T follicular helper cell (primary cell): ENCODE results near the gene PRSS8.
"Not testable (repeated sequence)": the region's sequence is repeated elsewhere in the genome, so short reads cannot be mapped to it uniquely, and the experiment has no call there.

Source experiments
- DNase-seq: peaks from one replicate; pipeline ENCODE4 v3.0.0-alpha.2; 2020; ENCODE audit warnings: low read depth

The PRSS8 gene

DNA sequence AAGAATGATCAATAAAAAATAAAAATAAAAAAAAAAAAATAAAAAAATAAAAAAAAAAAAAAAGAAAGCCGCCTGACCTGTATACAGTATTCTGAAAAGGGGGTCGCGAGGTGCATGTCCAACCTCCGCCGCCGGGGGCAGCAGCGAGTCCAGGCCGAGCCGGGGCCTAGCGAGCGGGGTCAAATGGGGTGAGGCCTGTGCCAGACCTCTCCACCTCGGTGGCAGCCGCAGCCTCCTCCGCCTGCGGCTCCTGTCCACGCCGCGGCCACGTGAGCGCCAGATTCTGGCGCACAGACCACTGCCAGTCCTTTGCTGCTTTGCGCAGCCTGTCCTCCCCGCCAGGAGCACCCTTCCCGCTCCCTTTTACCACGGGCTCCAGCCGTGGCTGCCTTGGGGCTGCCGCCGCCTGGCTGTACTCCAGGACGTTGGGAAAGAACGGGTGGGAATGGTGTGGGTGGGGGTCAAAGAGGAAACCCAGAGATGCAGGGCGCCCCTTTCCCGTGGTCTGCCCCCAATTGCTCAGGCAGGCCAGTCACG lies 29.8 kb downstream of the PRSS8 start:
- peak; percentile 60 for DNase-seq

DNA sequence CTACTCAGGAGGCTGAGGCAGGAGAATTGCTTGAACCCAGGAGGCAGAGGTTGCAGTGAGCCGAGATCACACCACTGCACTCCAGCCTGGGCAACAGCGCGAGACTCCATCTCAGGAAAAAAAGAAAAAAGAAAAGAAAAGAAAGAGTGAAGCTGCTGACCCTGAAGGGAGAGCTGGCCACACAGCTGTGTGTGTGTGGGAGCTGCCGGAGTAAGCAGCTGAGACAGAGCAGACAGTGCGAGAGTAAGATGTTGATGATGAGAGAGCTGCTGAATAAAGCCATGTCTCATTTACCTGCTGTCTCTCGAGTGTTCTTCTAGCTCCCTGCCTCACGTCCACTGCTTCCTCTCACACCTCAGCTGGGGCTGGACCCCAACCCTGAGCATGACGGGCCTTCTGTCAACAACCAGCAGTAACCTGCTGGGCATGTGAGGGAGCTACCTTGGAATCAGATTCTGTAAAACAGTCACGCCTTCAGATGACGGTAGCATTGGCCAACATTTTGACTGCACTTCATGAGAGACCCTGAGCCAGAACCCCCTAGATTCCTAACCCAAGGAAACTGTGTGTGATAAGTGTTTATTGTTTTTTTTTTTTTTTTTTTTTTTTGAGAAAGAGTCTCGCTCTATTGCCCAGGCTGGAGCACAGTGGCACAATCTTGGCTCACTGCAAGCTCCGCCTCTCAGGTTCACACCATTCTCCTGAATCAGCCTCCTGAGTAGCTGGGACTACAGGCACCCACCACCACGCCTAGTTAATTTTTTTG lies 34.5 kb downstream of the PRSS8 start:
- DNase-seq: not testable (repeated sequence)

DNA sequence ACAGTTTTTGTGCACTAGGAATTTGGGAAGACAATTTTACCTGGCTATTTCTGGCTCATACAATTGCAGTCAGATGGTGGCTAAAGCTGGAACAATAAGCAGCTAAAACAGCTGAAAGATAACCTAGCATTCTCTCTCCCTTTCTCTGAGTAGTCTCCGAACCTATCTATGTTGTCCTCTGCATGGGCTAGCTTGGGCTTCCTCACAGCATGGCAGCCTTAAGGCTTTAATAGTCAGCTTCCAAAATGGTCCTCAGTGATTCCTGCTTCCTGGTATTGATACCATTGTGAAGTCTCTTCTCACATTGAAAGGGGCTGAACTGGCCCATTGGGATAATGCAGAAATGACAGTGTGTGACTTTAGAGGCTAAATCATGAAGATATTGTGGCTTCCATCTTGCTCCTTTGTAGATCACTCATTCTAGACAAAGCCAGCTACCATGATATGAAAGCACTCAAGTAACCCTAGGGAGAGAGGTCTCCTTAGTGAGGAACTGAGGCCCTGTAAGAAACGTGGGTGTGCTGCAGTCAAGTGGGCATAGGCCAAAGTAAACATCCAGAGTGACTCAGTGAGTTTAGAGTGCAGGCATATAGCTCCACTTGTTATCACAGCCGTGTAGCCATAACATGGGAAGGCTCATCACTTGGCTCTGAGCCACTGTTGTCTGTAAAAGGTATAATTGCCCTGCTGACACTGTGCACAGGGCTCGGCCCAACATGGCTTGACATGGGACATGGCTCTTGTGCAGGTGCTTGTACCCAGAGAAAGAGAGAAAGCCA lies 35.5 kb downstream of the PRSS8 start:
- no peak for DNase-seq

DNA sequence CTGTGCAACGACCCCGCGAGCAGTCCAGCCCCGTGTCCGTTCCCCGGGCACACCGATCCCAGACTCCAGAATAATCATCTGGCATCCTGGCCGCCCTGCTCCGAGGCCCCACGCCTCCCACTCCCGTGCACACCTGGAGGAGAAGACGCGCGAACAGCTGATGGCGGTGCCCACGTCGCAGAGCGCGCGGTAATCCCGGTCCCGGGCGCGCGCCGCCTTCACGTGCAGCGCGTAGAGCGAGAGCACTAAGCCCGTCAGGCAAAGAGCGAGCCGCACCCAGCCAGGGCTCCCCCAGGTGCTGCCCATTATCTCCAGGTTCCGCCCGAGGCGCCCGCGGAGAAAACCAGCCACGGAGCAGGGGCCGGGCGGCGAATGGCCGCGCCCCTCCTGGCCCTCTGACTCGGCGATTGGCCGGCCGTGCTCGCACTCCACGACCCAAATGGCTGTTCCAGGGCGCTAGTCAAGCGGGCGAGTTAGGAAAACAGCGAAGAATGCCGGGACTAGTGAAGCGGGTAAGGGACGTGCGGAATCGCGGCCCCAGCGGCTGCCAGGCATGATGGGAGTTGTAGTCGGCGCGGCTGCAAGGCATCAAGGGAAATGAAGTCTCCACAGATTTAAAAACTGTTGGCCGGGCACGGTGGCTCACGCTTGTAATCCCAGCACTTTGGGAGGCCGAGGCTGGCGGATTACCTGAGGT lies 41.0 kb downstream of the PRSS8 start, which contains the start of gene VKORC1:
Gene VKORC1 (minus strand): TSS at position 374 of the 697 bp plus-strand sequence. CDS start 68 bp downstream, at position 306.
- DNase-seq: peak; percentile 77

DNA sequence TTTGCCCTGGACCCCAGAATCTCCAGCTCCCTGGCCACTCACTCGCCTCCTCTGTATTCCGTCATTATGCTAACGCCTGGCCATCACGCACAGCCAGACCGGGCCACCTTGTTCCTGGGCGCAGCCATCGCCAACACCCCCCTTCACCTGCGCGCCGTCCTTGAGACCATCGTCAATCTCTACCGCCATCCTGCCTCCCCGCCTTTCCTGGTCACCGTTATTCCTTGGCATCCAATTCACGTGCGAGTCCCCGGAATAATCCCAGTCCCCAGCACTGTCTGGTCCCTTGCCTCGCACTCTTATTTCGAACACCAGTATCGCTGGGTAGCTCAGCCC lies 41.5 kb downstream of the PRSS8 start:
- DNase-seq: no peak

DNA sequence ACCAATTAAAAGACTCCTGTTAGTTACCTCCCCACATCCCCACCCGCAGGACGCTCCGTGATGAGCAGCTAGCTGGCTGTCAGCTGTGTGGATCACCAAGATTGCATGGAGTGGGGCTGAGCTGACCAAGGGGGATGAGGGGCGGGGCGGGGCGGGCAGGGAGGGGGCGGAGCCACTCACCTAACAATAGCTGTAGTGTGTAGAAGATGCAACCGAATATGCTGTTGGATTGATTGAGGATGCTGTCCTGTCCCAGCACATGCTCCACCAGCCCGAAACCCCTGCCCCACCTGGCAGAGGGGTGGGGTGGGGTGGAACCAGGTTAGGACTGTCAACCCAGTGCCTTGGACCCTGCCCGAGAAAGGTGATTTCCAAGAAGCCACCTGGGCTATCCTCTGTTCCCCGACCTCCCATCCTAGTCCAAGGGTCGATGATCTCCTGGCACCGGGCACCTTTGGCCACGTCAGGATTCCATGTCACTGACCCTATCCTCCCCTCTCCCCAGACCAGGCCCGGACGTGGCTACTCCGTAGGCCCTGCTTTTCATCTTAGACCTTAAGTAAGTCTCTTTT lies 42.3 kb downstream of the PRSS8 start:
- no peak for DNase-seq

DNA sequence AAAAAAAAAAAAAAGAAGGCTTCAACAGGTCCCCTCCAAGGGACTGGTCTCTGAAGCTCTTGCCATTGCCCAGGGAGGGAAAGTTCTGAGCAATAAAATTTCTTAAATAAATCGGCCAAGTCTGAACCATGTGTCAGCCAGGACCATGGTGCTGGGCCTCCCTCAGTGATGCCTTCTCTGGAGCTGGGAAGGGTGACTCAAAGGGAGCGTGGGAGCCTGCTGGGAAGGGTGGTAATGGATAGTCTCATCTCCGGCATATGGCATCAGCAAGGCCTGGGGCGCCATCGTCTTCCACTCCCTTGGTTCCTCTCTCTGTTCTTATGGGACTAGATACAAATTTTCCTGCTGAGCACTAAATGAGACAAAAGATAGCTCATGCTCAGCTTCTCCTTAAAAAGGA lies 43.2 kb downstream of the PRSS8 start:
- DNase-seq: no peak

DNA sequence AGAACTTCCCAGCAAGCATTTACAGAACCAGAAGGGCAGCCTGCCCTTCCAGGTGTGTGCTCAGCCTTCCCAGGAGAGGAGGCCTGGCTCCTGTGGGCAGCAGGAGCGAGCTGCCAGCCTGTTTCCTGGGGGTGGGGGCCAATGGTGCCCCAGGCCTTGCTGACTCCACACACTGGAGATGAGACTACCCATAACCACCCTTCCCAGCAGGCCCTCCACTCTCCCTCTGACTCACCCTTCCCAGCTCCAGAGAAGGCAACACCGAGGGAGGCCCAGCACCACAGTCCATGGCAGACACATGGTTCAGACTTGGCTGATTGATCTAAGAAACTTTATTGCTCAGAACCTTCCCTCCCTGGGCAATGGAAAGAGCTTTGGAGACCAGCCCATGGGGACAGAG lies 45.0 kb downstream of the PRSS8 start:
- DNase-seq: no peak

DNA sequence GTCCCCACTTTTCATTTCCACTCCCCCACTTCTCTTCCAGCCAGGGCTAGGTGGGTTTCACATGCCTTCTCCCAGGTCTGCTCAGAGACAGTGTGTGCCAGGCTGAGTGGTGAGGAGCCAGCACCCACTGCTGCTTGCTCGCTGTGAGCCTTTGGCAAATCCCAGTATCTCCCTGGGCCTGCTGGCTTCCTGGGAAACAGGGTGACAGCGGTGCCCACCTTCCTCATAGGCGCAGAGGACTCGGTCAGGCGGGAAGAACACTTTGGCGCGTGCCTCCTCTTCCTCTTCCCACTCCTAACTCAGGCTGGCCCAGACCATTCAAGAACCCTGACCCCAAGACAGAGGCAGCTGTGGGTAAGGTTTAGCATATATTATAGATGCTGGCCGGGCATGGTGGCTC lies 46.3 kb downstream of the PRSS8 start:
- no peak for DNase-seq

DNA sequence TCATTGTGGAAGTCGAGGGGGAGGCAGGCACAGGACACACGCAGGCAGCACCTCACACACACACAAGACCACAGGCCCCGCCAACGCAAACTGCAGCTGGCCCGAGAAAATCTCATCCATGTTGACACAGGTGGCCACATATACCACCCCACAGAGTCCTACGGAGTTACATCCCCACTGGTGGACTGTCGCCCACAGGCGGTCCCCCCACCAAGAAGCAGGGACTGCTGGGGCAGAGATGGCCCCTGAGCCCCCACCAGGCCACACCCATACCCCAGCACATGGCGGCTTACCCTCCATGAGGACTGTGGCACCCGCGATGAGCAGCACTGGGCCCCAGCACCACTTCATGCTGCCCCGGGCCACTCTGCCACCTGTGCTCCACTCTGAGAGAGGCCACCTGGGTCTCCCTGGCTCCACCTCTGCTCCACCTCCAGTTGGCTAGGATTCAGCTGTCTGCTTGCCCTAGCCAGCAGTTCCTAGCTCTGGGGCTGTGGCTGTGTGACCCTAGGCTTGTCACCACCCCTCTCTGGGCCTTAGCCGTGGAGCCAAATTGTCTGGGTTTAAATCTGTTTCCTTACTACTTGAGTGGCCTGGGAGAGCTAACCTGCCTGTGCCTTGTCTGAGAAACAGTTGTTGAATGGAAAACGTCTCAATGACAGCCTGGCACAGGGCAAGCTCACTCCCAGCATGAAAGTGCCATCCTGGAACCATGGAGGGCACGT lies 46.9 kb downstream of the PRSS8 start, which contains the start of gene PRSS53:
Gene PRSS53 (minus strand): TSS at position 485 of the 725 bp plus-strand sequence. CDS start 134 bp downstream, at position 351.
- DNase-seq: no peak

DNA sequence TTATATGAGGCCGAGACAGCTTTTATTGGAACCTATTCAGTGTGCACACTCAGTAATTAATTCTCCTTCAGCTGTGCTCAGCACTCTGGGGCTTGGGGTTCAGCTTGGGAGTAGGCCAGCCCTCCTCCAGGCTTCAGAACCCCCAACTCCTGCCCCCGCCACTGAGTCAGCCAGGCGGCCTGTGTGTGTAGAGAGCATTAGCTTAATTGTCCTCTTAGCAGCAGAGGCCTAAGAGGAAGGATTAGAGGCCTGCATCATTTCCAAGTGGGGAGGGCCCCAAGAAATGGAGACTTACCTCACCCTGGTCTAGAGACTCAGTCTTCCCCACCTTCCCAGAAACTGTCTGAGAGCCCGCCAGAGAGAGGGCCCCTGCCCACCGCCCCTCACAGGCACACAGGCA lies 47.6 kb downstream of the PRSS8 start:
- no peak for DNase-seq

DNA sequence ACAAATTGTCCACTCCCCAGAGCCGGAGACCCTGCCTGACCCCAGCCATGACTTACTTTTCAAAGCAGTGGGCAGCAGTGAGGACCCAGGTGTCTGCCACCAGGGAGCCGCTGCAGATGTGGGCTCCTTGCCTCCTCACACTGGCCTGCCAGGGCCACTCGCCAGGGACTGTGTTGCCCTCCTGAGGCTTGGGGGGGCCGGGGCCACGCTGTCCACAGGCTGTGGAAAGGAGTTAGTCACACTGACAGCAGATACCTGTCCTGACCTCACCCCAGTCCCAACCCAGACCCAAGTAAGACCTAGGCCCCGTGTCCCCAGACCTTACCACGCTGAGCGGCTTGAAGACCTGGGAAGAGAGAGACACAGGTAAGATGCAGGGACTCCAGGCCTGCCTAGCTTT lies 48.0 kb downstream of the PRSS8 start:
- no peak for DNase-seq

DNA sequence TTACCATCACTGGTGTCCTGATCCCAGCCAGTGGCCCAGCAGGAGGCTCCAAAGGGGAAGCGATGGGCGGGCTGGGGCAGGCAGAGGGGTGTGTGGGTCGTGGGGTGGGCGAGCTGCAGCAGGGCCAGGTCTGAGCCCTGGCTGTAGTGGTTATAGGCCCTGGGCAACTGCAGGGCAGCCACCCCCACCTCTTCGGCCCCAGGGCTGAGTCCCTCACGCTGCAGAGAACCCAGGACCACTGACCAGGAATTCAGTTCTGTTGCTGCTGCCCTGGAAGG lies 49.0 kb downstream of the PRSS8 start:
- DNase-seq: no peak

DNA sequence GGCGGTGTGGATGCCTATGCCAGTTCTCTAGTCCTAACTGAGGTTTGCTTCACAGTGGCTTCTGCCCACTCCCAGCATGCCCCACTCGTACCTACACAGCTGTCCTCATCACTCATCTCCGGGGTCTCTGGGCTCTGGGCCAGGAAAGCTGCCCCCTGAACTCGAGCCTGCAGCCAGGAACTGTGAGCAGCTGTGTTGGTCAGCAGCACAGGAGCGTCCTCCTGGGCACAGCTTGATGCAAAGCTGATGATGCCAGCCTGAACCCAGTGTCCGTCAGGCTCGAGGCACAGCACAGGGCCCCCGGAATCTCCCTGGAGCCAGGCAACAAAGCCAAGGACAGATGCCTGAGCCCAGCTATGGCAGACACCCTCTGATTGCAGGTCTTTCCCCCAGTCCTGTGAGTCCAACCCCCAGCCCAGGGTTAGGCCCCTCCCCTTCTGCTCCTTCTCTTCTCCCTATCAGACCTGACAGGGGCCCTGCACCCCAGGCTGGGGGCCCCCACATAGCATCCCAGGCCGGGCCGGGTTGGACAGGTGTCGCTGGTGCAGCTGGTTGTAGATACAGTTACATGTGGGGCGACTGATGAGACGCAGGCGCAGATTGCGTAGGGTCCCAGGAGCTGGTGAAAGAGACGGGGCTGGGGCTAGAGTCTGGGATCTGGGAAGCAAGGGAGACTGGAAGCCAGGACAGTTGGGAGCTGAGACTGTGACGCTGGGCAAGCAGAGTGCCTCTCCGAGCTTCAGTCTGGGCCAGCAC lies 49.5 kb downstream of the PRSS8 start:
- DNase-seq: no peak

DNA sequence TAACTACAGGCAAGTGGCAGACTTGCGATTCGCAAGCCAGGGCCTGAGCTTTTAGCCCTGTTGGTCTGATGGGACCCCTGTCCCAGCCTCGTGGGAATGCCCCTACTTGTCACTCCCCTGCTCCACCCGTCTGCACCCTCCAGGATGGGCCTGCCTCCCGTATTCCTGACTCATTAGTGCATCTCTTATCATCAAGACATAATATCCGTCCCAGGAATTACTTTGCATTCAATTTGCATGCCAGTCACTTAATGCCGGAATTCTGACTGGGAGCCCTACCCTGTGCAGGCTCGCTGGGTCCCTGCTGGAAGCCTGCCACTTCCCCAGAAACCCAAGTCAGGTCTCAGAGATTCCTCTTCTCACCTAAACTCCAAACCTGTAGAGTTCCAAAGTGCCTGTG lies 50.1 kb downstream of the PRSS8 start:
- DNase-seq: no peak

DNA sequence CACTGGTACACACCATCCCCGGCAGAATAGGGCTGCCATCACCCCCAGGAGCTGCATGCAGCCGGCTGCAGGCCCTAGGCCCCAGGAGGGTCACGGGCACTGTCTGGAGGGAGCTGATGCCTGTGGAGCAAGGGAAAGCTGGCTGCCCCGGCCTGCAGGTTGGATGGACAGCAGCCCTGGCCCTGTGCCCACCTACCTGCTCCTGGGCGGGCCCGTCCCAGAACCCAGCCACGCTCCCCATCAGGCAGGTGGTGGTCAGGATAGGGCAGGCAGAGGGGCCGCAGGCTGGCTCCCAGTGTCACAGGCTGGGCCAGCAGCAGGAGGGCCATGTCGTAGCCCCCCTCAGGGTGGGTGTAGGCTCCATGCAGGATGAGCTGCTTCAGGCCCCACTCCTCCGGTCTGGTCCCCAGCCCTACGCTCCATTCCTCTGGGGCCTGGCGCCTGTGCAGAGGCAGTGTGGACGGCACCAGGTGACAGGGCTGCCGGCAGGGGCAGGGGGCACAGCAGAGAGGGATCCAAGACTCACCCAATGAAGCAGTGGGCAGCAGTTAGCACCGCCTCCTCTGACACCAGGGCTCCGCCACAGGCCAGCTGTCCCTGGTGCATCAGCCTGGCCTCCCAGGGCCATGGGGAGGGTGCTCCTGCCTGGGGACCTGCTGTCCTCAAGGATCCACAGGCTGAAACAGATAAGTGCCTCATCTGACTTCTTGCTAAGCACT lies 50.8 kb downstream of the PRSS8 start:
- DNase-seq: no peak

DNA sequence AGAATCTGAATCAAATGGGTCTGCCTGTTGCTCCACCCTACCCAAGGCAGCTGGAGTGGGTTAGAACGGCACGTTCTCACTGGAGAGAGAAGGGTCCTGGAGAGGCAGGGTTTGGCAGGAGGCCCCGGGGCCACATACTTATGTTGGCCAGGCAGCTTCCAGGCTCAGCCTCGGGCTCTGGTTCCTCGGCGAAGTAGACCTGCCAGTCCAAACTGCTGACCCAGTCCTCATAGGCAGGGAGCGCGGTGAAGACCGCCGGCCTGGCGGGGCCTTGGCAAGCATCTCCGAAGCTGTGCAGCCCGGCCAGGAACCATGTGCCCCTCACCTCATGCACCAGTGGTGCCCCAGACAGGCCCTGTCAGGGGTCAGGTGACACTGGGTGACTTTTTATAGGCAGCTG lies 51.5 kb downstream of the PRSS8 start:
- no peak for DNase-seq

DNA sequence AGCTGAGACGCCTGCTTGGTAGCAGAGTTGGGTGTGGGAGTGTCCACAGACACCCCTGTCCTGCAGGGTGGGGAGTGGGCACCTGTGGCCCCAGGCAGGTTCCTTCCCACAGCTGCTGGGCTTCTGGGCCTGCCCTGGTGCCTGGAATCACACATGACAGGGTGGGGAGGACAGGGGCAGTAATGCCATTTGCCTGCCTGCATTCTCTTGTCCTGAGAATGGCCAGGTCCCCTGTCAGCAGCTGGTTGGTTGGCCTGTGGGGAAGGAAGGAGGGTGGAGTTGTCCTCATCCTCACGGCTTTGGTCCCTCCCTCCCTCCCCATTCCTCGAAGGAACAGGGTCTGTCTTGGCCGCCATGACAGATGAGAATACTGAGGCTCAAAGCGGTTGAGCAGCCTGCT lies 52.0 kb downstream of the PRSS8 start:
- DNase-seq: no peak

DNA sequence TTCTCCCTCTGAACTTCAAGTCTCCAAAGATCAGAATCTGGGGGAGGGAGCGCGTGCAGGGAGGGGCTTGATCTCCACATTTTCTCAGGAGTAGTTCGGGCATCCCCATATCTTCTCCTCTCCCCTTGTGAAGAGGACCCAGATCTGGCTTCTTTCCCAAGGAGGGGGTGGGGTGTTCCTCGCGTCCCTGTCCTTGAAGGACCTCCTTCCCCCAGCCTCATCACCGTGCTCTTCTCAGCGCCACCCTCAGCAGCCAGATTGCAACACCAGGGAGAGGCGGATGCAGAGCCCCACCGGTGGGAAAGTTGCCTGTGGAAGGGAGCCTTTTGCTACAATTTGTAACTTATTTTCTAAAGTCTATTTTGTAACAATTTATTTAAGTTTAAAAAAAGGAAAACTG lies 52.4 kb downstream of the PRSS8 start:
- no peak for DNase-seq

DNA sequence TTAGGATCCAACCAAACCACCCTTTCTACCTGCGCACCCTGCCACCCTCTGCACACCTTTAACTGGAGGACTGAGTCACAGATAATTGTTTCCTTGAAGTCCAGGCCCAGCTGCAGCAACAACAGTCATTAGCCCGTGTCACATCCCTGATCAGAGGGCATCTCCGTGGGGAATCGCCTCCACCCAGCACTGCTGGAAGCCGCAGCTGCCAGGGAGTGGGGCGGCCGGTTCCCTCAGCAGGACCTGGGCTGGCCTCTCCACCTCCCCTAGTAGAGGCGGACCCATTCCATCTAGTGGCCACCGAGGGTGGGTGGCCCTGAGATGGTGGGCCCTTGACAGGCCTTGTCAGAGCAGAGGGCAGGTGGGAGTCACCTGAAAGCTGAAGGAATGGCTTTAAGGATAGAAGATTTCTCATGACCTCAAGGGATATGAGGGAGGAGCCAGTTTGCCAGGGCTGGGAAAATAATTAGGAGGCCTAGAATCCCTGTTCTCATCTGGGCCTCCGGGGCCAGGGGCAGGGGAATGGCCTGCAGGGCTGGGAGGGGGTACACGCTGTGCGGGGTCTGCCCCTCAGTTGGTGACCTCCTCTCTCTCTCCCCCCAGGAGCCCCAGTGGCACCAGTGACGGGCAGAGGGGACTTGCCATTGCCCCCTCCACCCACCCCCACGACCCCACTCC lies 53.0 kb downstream of the PRSS8 start:
- no peak for DNase-seq
